Keratinocyte (primary cell): ENCODE results near the gene IRF1. TPM values are rescaled to one million over a fixed set of nuclear protein-coding genes. Genes with fewer than 3 reads are reported as not detected.

Source experiments
- DNase-seq: peaks from one replicate; pipeline ENCODE4 v3.0.0-alpha.2; 2011; ENCODE audit warnings: low read depth, missing footprints, low spot score
- FAIRE-seq: peaks from 2 replicates; lab custom pipeline; 2011; peaks lifted over from hg19 to GRCh38; lab: Jason Lieb, UNC
- H2AFZ ChIP-seq: 2 replicates; pipeline ENCODE4 v1.6.0; 2012; ENCODE audit warnings: low read length, control low read depth, inconsistent platforms; ENCODE audit not compliant: control insufficient read depth
- H3K27ac ChIP-seq: 2 replicates; pipeline ENCODE4 v1.5.1; 2011; ENCODE audit warnings: low read length; ENCODE audit not compliant: control insufficient read depth, insufficient read depth
- H3K27me3 ChIP-seq: 3 replicates; pipeline ENCODE4 v1.6.0; 2011; ENCODE audit warnings: low read length; ENCODE audit not compliant: control insufficient read depth, insufficient read depth; ENCODE audit errors: extremely low read depth
- H3K36me3 ChIP-seq, 2 experiments: 2 replicates in 1 of 2; 3 replicates in 1 of 2; pipeline ENCODE4 v1.5.1; 2011; ENCODE audit warnings: low read length in 2 of 2, mild to moderate bottlenecking in 1 of 2; ENCODE audit not compliant: control insufficient read depth in 2 of 2, insufficient read depth in 2 of 2; ENCODE audit errors: extremely low read depth in 1 of 2
- H3K4me1 ChIP-seq: 3 replicates; pipeline ENCODE4 v1.5.1; 2011; ENCODE audit warnings: low read length; ENCODE audit not compliant: control insufficient read depth, insufficient read depth; ENCODE audit errors: extremely low read depth
- H3K4me2 ChIP-seq: 3 replicates; pipeline ENCODE4 v1.6.0; 2011; ENCODE audit warnings: low read depth, low read length; ENCODE audit not compliant: control insufficient read depth, insufficient read depth; ENCODE audit errors: extremely low read depth
- H3K4me3 ChIP-seq, 3 experiments: fragments of 200-600 bp in 1 of 3; sonication (generic) in 1 of 3; 2 replicates in 2 of 3; 3 replicates in 1 of 3; pipeline ENCODE4 v1.5.1; 2011 to 2016; ENCODE audit warnings: low read length in 3 of 3, mild to moderate bottlenecking in 3 of 3, control low read depth in 2 of 3, inconsistent platforms in 1 of 3, low read depth in 1 of 3, mixed read lengths in 1 of 3, mixed run types in 1 of 3, moderate library complexity in 1 of 3; ENCODE audit not compliant: control insufficient read depth in 2 of 3, insufficient read depth in 2 of 3; ENCODE audit errors: extremely low read depth in 1 of 3
- H3K79me2 ChIP-seq: 2 replicates; pipeline ENCODE4 v1.6.0; 2012; ENCODE audit warnings: low read length; ENCODE audit not compliant: control insufficient read depth, insufficient read depth
- H3K9ac ChIP-seq: 3 replicates; pipeline ENCODE4 v1.6.0; 2011; ENCODE audit warnings: low read length; ENCODE audit not compliant: control insufficient read depth, insufficient read depth; ENCODE audit errors: extremely low read depth
- H3K9me1 ChIP-seq: 3 replicates; pipeline ENCODE4 v1.6.0; 2011; ENCODE audit warnings: low read length; ENCODE audit not compliant: control insufficient read depth, insufficient read depth; ENCODE audit errors: extremely low read depth
- H3K9me3 ChIP-seq: 2 replicates; pipeline ENCODE4 v1.5.1; 2012; ENCODE audit warnings: low read depth, low read length; ENCODE audit not compliant: control insufficient read depth
- H4K20me1 ChIP-seq: 3 replicates; pipeline ENCODE4 v1.6.0; 2011; ENCODE audit warnings: low read length; ENCODE audit not compliant: control insufficient read depth, insufficient read depth; ENCODE audit errors: extremely low read depth
- CTCF ChIP-seq, 3 experiments: IDR thresholded peaks in 1 of 3; conservative IDR thresholded peaks in 1 of 3; optimal IDR thresholded peaks in 1 of 3; 2 replicates in 2 of 3; 3 replicates in 1 of 3; pipeline versions ENCODE3 to v1.5.1; 2011; ENCODE audit warnings: low read length in 3 of 3, mild to moderate bottlenecking in 3 of 3, moderate library complexity in 2 of 3, control low read depth in 1 of 3, inconsistent platforms in 1 of 3; ENCODE audit not compliant: insufficient read depth in 2 of 3; ENCODE audit errors: extremely low read depth in 1 of 3
- EZH2 ChIP-seq: IDR thresholded peaks from one replicate; pipeline ENCODE4 v1.6.1; 2012; ENCODE audit warnings: inconsistent platforms, mild to moderate bottlenecking, low read length, moderate library complexity
- dilution Hi-C: fragments of 300-500 bp; cut with MboI; formaldehyde crosslinking; loops from one replicate; pipeline ENCODE4 v1.7.0; 2020; ENCODE audit warnings: low sequenced_read_pairs; ENCODE audit not compliant: extremely low pct_ligation_motif_present
- polyA plus RNA-seq, 5 experiments: library from polyadenylated mRNA; depleted of rRNA in 3 of 5; stranded (reverse) in 3 of 5; stranded (forward) in 1 of 5; unstranded in 1 of 5; fragments of >200 nt; gene quantifications; 1 replicate in 1 of 5; 2 replicates in 3 of 5; 3 replicates in 1 of 5; pipeline versions ENCODE4 v1.2.1 to v1.2.3, GENCODE V29; 2011 to 2012; ENCODE audit warnings: missing spikeins in 2 of 5, low read depth in 1 of 5, low replicate concordance in 1 of 5

IRF1 gene
- polyA plus RNA-seq, 1 donor (not counting 4 experiments of a cell fraction or from before 2014, with no cell fraction given): 6.2 TPM

- Histone ChIP-seq H2AFZ (no peak overlapping the region), H3K4me2 (no peak overlapping the region), H3K9ac (no peak overlapping the region), H3K9me3 (no peaks in the 10 kb centered on the region), H3K9me1 (no peaks in the 10 kb centered on the region), H3K27me3 (no peaks in the 10 kb centered on the region), H3K79me2 (no peaks in the 10 kb centered on the region), H3K4me3 (no peak overlapping the region), H3K36me3 (no peaks in the 10 kb centered on the region), H4K20me1 (no peaks in the 10 kb centered on the region), H3K27ac (no peak overlapping the region), H3K4me1 (peaks cover 3% of the 10 kb centered on the region)
- TF ChIP-seq CTCF (optimal IDR thresholded peaks at IDR 0.05 in 1 of 3, IDR thresholded peaks at IDR 0.05 in 1 of 3, conservative IDR thresholded peaks at IDR 0.05 in 1 of 3; ENCODE audit: extremely low read depth in 1 of 3, insufficient read depth in 2 of 3, low read length in 3 of 3) (no peak), EZH2 (no peak)
- DNase-seq (no peak), FAIRE-seq (no peak)
- dilution Hi-C loops: no loop called here
These were observed 15.1 kb upstream of the IRF1 start for GRCh38 chr5:132505641-132506040.

- dilution Hi-C loops: no loop called here
- TF ChIP-seq CTCF (optimal IDR thresholded peaks at IDR 0.05 in 1 of 3, IDR thresholded peaks at IDR 0.05 in 1 of 3, conservative IDR thresholded peaks at IDR 0.05 in 1 of 3; ENCODE audit: extremely low read depth in 1 of 3, insufficient read depth in 2 of 3, low read length in 3 of 3) (no peak), EZH2 (no peak)
- Histone ChIP-seq H3K27ac (no peak overlapping the region), H3K9ac (no peak overlapping the region), H4K20me1 (no peaks in the 10 kb centered on the region), H2AFZ (no peak overlapping the region), H3K36me3 (no peaks in the 10 kb centered on the region), H3K27me3 (no peaks in the 10 kb centered on the region), H3K9me3 (no peaks in the 10 kb centered on the region), H3K4me3 (no peak overlapping the region), H3K4me2 (no peak overlapping the region), H3K9me1 (no peaks in the 10 kb centered on the region), H3K79me2 (no peaks in the 10 kb centered on the region), H3K4me1 (no peaks in the 10 kb centered on the region)
- FAIRE-seq (no peak), DNase-seq (no peak)
These were observed 14.2 kb upstream of the IRF1 start for GRCh38 chr5:132504746-132505145.
